ENCODE measurements around the gene TBC1D10A.

The TBC1D10A gene

GRCh38 chr22:30244066-30244465, 82.7 kb downstream of the TBC1D10A start:
- DNase-seq = no peak

GRCh38 chr22:30243661-30244060, 83.1 kb downstream of the TBC1D10A start:
- DNase-seq = no peak
